Activated T-helper 17 cell treated with anti-CD3 and anti-CD28 coated beads, Interleukin-2, amount 50 U/mL, for 72 hours (primary cell): ENCODE results near the gene KDM3B. TPM values are rescaled to one million over a fixed set of nuclear protein-coding genes. Genes with fewer than 3 reads are reported as not detected.

ENCODE experiments used
- ATAC-seq: fragments of 150-1000 bp; cut with Tn5 transposase; replicated peaks from 2 replicates; pipeline ENCODE4 v1.10.0; 2021; ENCODE audit warnings: mild to moderate bottlenecking, moderate library complexity
- H3K27ac Mint-ChIP-seq: one replicate; pipeline ENCODE4 v1.8.0; 2022; ENCODE audit warnings: mixed read lengths
- H3K27me3 Mint-ChIP-seq: one replicate; pipeline ENCODE4 v1.8.0; 2022; ENCODE audit warnings: mixed read lengths
- H3K36me3 Mint-ChIP-seq: one replicate; pipeline ENCODE4 v1.8.0; 2022; ENCODE audit warnings: low read depth, mild to moderate bottlenecking, mixed read lengths
- H3K4me1 Mint-ChIP-seq: one replicate; pipeline ENCODE4 v1.8.0; 2022; ENCODE audit warnings: mixed read lengths
- H3K4me3 Mint-ChIP-seq: one replicate; pipeline ENCODE4 v1.8.0; 2022; ENCODE audit warnings: mild to moderate bottlenecking, mixed read lengths
- H3K9me3 Mint-ChIP-seq: one replicate; pipeline ENCODE4 v1.8.0; 2022; ENCODE audit warnings: mixed read lengths
- total RNA-seq, 2 donors: library from RNA; stranded (reverse); gene quantifications; one replicate each; pipeline ENCODE4 v1.2.3, GENCODE V29; 2022

The KDM3B gene
- total RNA-seq, 2 donors from 2014 or later: 42.1 to 51.4 TPM

GRCh38 chr5:138444774-138445546 lies 92.5 kb downstream of the KDM3B start:
- Mint-ChIP-seq H3K4me1 (no peaks in the 10 kb centered on the region), H3K36me3 (no peaks in the 10 kb centered on the region), H3K9me3 (no peaks in the 10 kb centered on the region), H3K27me3 (peaks cover 4% of the 10 kb centered on the region), H3K4me3 (no peak overlapping the region), H3K27ac (no peak overlapping the region)
- ATAC-seq: no peak

GRCh38 chr5:138445547-138446271 lies 93.2 kb downstream of the KDM3B start:
- no peaks in the 10 kb centered on the region for H3K36me3 Mint-ChIP-seq
- H3K9me3 Mint-ChIP-seq: no peaks in the 10 kb centered on the region
- no peaks in the 10 kb centered on the region for H3K27me3 Mint-ChIP-seq
- H3K27ac Mint-ChIP-seq: no peak overlapping the region
- no peak for ATAC-seq
- H3K4me3 Mint-ChIP-seq: no peak overlapping the region
- H3K4me1 Mint-ChIP-seq: no peaks in the 10 kb centered on the region

GRCh38 chr5:138448070-138448469 lies 95.6 kb downstream of the KDM3B start:
- no peak overlapping the region for H3K27ac Mint-ChIP-seq
- H3K36me3 Mint-ChIP-seq: no peaks in the 10 kb centered on the region
- no peaks in the 10 kb centered on the region for H3K4me1 Mint-ChIP-seq

GRCh38 chr5:138448481-138449398 lies 96.3 kb downstream of the KDM3B start:
- Mint-ChIP-seq H3K4me3 (no peak overlapping the region), H3K36me3 (no peaks in the 10 kb centered on the region), H3K27ac (no peak overlapping the region), H3K27me3 (no peaks in the 10 kb centered on the region), H3K4me1 (no peaks in the 10 kb centered on the region), H3K9me3 (no peaks in the 10 kb centered on the region)
- ATAC-seq: no peak

More at GRCh38 chr5:138448070-138448469, 95.6 kb downstream of the KDM3B start:
- no peak for ATAC-seq
- H3K4me3 Mint-ChIP-seq: no peak overlapping the region
- no peaks in the 10 kb centered on the region for H3K9me3 Mint-ChIP-seq
- H3K27me3 Mint-ChIP-seq: no peaks in the 10 kb centered on the region

- Mint-ChIP-seq H3K27ac (peak overlapping the region; percentile 65), H3K9me3 (no peaks in the 10 kb centered on the region), H3K36me3 (no peaks in the 10 kb centered on the region), H3K4me3 (peak overlapping the region; percentile 54), H3K4me1 (no peaks in the 10 kb centered on the region), H3K27me3 (no peaks in the 10 kb centered on the region)
- ATAC-seq: peak; percentile 94
Observed at GRCh38 chr5:138449501-138450239, 97.2 kb downstream of the KDM3B start.

- Mint-ChIP-seq H3K4me1 (no peaks in the 10 kb centered on the region), H3K36me3 (no peaks in the 10 kb centered on the region), H3K27me3 (no peaks in the 10 kb centered on the region), H3K4me3 (no peak overlapping the region), H3K27ac (no peak overlapping the region), H3K9me3 (no peaks in the 10 kb centered on the region)
- ATAC-seq: no peak
Observed at GRCh38 chr5:138450971-138451370, 98.5 kb downstream of the KDM3B start.

- Mint-ChIP-seq H3K9me3 (no peaks in the 10 kb centered on the region), H3K27ac (no peak overlapping the region), H3K4me1 (no peaks in the 10 kb centered on the region), H3K27me3 (no peaks in the 10 kb centered on the region), H3K36me3 (no peaks in the 10 kb centered on the region), H3K4me3 (no peak overlapping the region)
- ATAC-seq: no peak
Observed at GRCh38 chr5:138452720-138453119, 100.2 kb downstream of the KDM3B start.

- no peak for ATAC-seq
- H3K27me3 Mint-ChIP-seq: no peaks in the 10 kb centered on the region
- H3K36me3 Mint-ChIP-seq: no peaks in the 10 kb centered on the region
- peaks cover 5% of the 10 kb centered on the region for H3K4me1 Mint-ChIP-seq
- no peaks in the 10 kb centered on the region for H3K9me3 Mint-ChIP-seq
- no peak overlapping the region for H3K4me3 Mint-ChIP-seq
- H3K27ac Mint-ChIP-seq: no peak overlapping the region
Observed at GRCh38 chr5:138453590-138453989, 101.1 kb downstream of the KDM3B start.

GRCh38 chr5:138454121-138454520 lies 101.6 kb downstream of the KDM3B start:
- Mint-ChIP-seq H3K4me1 (peaks cover 11% of the 10 kb centered on the region), H3K27ac (no peak overlapping the region), H3K9me3 (peaks cover 1% of the 10 kb centered on the region), H3K36me3 (no peaks in the 10 kb centered on the region), H3K4me3 (no peak overlapping the region), H3K27me3 (no peaks in the 10 kb centered on the region)
- ATAC-seq: no peak

GRCh38 chr5:138455232-138455930 lies 102.9 kb downstream of the KDM3B start:
- no peak for ATAC-seq
- no peak overlapping the region for H3K4me3 Mint-ChIP-seq
- H3K27ac Mint-ChIP-seq: no peak overlapping the region
- H3K4me1 Mint-ChIP-seq: peaks cover 17% of the 10 kb centered on the region
- peaks cover 3% of the 10 kb centered on the region for H3K9me3 Mint-ChIP-seq
- no peaks in the 10 kb centered on the region for H3K36me3 Mint-ChIP-seq
- H3K27me3 Mint-ChIP-seq: no peaks in the 10 kb centered on the region

- Mint-ChIP-seq H3K27ac (peak overlapping the region; percentile 84), H3K36me3 (no peaks in the 10 kb centered on the region), H3K4me3 (peak overlapping the region; percentile 87)
Observed at GRCh38 chr5:138457531-138458275, 105.2 kb downstream of the KDM3B start.

GRCh38 chr5:138458384-138458783 lies 105.9 kb downstream of the KDM3B start:
- Mint-ChIP-seq H3K4me1 (peaks cover 29% of the 10 kb centered on the region), H3K27ac (peak overlapping the region; percentile 99), H3K4me3 (peak overlapping the region; percentile 87), H3K36me3 (no peaks in the 10 kb centered on the region), H3K9me3 (peaks cover 3% of the 10 kb centered on the region), H3K27me3 (no peaks in the 10 kb centered on the region)
- ATAC-seq: no peak

More at GRCh38 chr5:138457531-138458275, 105.2 kb downstream of the KDM3B start:
- no peaks in the 10 kb centered on the region for H3K27me3 Mint-ChIP-seq
- peaks cover 3% of the 10 kb centered on the region for H3K9me3 Mint-ChIP-seq
- peaks cover 29% of the 10 kb centered on the region for H3K4me1 Mint-ChIP-seq
- no peak for ATAC-seq

GRCh38 chr5:138458856-138459255 lies 106.4 kb downstream of the KDM3B start:
- peaks cover 29% of the 10 kb centered on the region for H3K4me1 Mint-ChIP-seq
- peaks cover 3% of the 10 kb centered on the region for H3K9me3 Mint-ChIP-seq
- H3K36me3 Mint-ChIP-seq: no peaks in the 10 kb centered on the region
- peak; percentile 5 for ATAC-seq
- peak overlapping the region; percentile 87 for H3K4me3 Mint-ChIP-seq
- H3K27ac Mint-ChIP-seq: peak overlapping the region; percentile 99
- H3K27me3 Mint-ChIP-seq: no peaks in the 10 kb centered on the region
